Upper lobe of right lung (tissue), 1 donor: ENCODE data around the gene PALS2. TPM values are rescaled to one million over a fixed set of nuclear protein-coding genes. Genes with fewer than 3 reads are reported as not detected.

Experiments
- ATAC-seq: fragments of 200-7000 bp; cut with Tn5 transposase; one replicate; pipeline ENCODE4 v1.9.1; 2020; ENCODE audit warnings: mild to moderate bottlenecking, moderate library complexity
- DNase-seq: peaks from one replicate; pipeline ENCODE4 v3.0.0-alpha.2; 2020
- H3K27ac ChIP-seq: fragments of 200-600 bp; one replicate; pipeline ENCODE4 v1.8.0; 2022
- H3K27me3 ChIP-seq: fragments of 200-600 bp; one replicate; pipeline ENCODE4 v1.8.0; 2022; ENCODE audit warnings: mild to moderate bottlenecking
- H3K36me3 ChIP-seq: fragments of 200-600 bp; one replicate; pipeline ENCODE4 v1.8.0; 2022
- H3K4me1 ChIP-seq: fragments of 200-600 bp; one replicate; pipeline ENCODE4 v1.8.0; 2022
- H3K4me3 ChIP-seq: fragments of 200-600 bp; one replicate; pipeline ENCODE4 v1.8.0; 2022; ENCODE audit warnings: mild to moderate bottlenecking
- H3K9me3 ChIP-seq: fragments of 200-600 bp; one replicate; pipeline ENCODE4 v1.8.0; 2022
- CTCF ChIP-seq: fragments of 200-600 bp; IDR thresholded peaks from one replicate; pipeline ENCODE4 v1.8.0; 2022; ENCODE audit warnings: antibody characterized with exemption
- intact Hi-C: fragments of 100-400 bp; cut with DNase I; formaldehyde crosslinking; loops from one replicate; pipeline ENCODE4 v1.11.0; 2022
- total RNA-seq: library from RNA; stranded (reverse); fragmentation: NEBNext Ultra II Directional; extraction: Animal tissue kit (Norgen Biotek cat#: 25700); gene quantifications from one replicate; pipeline ENCODE4 v1.2.1, GENCODE V29; 2021
- donor health status: DM: no; HTN: yes; CAD: no; lungs with severe emphysema.

The PALS2 gene
- total RNA-seq, 1 donor from 2014 or later, result 15.6 TPM

- Histone ChIP-seq H3K36me3 (no peaks in the 10 kb centered on the region), H3K27ac (no peak overlapping the region), H3K4me1 (no peaks in the 10 kb centered on the region), H3K9me3 (peaks cover 4% of the 10 kb centered on the region), H3K27me3 (no peaks in the 10 kb centered on the region), H3K4me3 (no peak overlapping the region)
- DNase-seq, result no peak
- intact Hi-C loops, result no loop called here
- no peak for TF ChIP-seq CTCF
- ATAC-seq, result peak; percentile 9
These were observed 44.8 kb downstream of the PALS2 start for GRCh38 chr7:24617957-24618616.

GRCh38 chr7:24619978-24620377, 46.7 kb downstream of the PALS2 start:
- intact Hi-C loops, result no loop called here
- H3K27me3 ChIP-seq, result no peaks in the 10 kb centered on the region
- H3K36me3 ChIP-seq, result no peaks in the 10 kb centered on the region
- H3K27ac ChIP-seq, result no peak overlapping the region
- H3K9me3 ChIP-seq, result peaks cover 4% of the 10 kb centered on the region
- no peak for DNase-seq
- no peaks in the 10 kb centered on the region for H3K4me1 ChIP-seq
- no peak overlapping the region for H3K4me3 ChIP-seq
- TF ChIP-seq CTCF, result no peak
- ATAC-seq, result no peak

GRCh38 chr7:24622646-24623182, 49.5 kb downstream of the PALS2 start:
- no peak for TF ChIP-seq CTCF
- H3K27ac ChIP-seq, result no peak overlapping the region
- no peak overlapping the region for H3K4me3 ChIP-seq
- no peaks in the 10 kb centered on the region for H3K27me3 ChIP-seq
- no peak for DNase-seq
- intact Hi-C loops, result no loop called here
- no peak for ATAC-seq
- no peaks in the 10 kb centered on the region for H3K36me3 ChIP-seq
- no peaks in the 10 kb centered on the region for H3K4me1 ChIP-seq
- peaks cover 4% of the 10 kb centered on the region for H3K9me3 ChIP-seq

Other genes starting within 250 kb of the PALS2 start
- 13.4 TPM for gene GSDME, start 184.0 kb downstream of the PALS2 start, total RNA-seq